Left colon (tissue), 2 donors: Measurements from ENCODE around the gene OR9G4. TPM values are rescaled to one million over a fixed set of nuclear protein-coding genes. Genes with fewer than 3 reads are reported as not detected.

Experiments used
- microRNA-seq, 2 donors: library from miRNA; unstranded; fragments of <30 nt; microRNA quantifications; one replicate each; pipeline versions ENCODE4 v1.1.0 to v1.2.0, GENCODE V29; 2020
- total RNA-seq, 2 donors: library from RNA; stranded (reverse); fragmentation: NEBNext Ultra II Directional; extraction: Animal tissue kit (Norgen Biotek cat#: 25700); gene quantifications; one replicate each; pipeline ENCODE4 v1.2.1, GENCODE V29; 2021
- donor health status: DM: no; HTN: no; CAD: no.
- donor health status: DM: yes; HTN: yes; CAD: no.

Gene OR9G4
- total RNA-seq, 2 donors from 2014 or later = not detected

Small RNA genes within 50 kb of the gene (microRNA-seq; reads per million reads assigned to microRNA genes)
- gene MIR6128 = 0 reads per million in 2 donors

Other genes starting within 250 kb of the OR9G4 start
- gene OR5M11, start 205.4 kb downstream of the OR9G4 start, total RNA-seq = not detected
- not detected for gene OR5M10, start 171.0 kb downstream of the OR9G4 start, total RNA-seq
- not detected for gene OR5M1, start 133.8 kb downstream of the OR9G4 start, total RNA-seq
- not detected for gene OR5AP2, start 106.3 kb downstream of the OR9G4 start, total RNA-seq
- gene OR5AR1, start 85.0 kb downstream of the OR9G4 start, total RNA-seq = not detected
- gene OR9G1, start 49.6 kb downstream of the OR9G4 start, total RNA-seq = not detected
- not detected for gene OR5AK2, start 240.2 kb upstream of the OR9G4 start, total RNA-seq